ENCODE measurements around the gene PYGM.

DNA sequence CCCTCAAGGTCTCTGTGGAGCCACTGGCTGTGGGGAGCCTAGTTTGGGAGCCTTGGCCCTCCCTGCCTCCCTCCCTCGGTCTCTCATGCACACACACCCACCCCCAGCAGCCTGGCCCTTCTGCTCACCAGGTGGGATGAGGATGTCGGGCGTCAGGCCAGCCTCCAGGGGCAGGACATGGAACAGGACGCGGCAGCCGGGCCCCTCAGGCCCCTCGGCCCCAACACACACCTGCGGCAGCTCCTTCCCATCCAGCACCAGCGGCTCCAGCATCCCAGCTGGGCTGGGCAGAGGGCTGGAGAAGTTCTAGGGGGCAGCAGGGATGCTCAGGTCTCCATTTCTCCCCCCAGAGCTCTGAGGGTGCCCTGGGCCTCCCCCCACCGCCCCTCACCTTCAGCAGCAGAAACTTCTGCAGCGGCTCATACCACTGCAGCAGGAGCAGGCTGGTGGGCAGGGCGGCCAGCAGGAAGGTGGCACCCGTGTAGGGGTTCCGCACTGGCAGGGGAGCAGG is 32.1 kb upstream of the PYGM start:
- TF ChIP-seq CTCF (IDR thresholded peaks at IDR 0.05; ENCODE audit: control extremely low read depth in 1 of 3, insufficient read depth in 1 of 3, low read depth in 1 of 3, low read length in 3 of 3): no peak
- no peak for TF ChIP-seq MAX (IDR thresholded peaks at IDR 0.05)
- no peak for TF ChIP-seq CBX5 (IDR thresholded peaks at IDR 0.05; ENCODE audit: low read depth, low read length)
- no peak for TF ChIP-seq CHD2 (IDR thresholded peaks at IDR 0.05; ENCODE audit: low read length)
- no peak for TF ChIP-seq POLR2A (IDR thresholded peaks at IDR 0.05; ENCODE audit: control extremely low read depth in 1 of 2, low read depth in 2 of 2, low read length in 2 of 2)
